B cell (primary cell): Measurements from ENCODE around the gene STXBP6. TPM values are rescaled to one million over a fixed set of nuclear protein-coding genes. Genes with fewer than 3 reads are reported as not detected.

Experiments used
- ATAC-seq: fragments of 200-7000 bp; cut with Tn5 transposase; one replicate; pipeline ENCODE4 v1.10.0; 2021; ENCODE audit warnings: low read depth, mild to moderate bottlenecking, moderate number of reproducible peaks, moderate library complexity
- CTCF ChIA-PET: fragments of 350-600 bp; sonication (Branson Sonifier 250); formaldehyde crosslinking; loops from one replicate; lab custom pipeline; 2021; ENCODE audit warnings: antibody characterized with exemption, inconsistent platforms; lab: Charles Lee
- POLR2A ChIA-PET: fragments of 350-600 bp; sonication (Branson Sonifier 250); formaldehyde crosslinking; loops from one replicate; lab custom pipeline; 2021; ENCODE audit warnings: antibody characterized with exemption; lab: Charles Lee
- DNase-seq: peaks from one replicate; pipeline ENCODE4 v3.0.0; 2013
- H2AFZ ChIP-seq: 2 replicates; pipeline ENCODE4 v1.6.1; 2012; ENCODE audit warnings: mild to moderate bottlenecking, low read depth, low read length; ENCODE audit not compliant: insufficient read depth, poor library complexity, severe bottlenecking
- H3K27ac ChIP-seq, 2 donors: 1 replicate in 1 of 2; 2 replicates in 1 of 2; pipeline ENCODE4 v1.5.1; 2012 to 2013; ENCODE audit warnings: low read length in 2 of 2, mild to moderate bottlenecking in 2 of 2, moderate library complexity in 1 of 2
- H3K27me3 ChIP-seq, 4 experiments: fragments of 200-600 bp in 1 of 4; sonication (generic) in 1 of 4; replicated peaks in 1 of 4; 1 replicate in 2 of 4; 2 replicates in 2 of 4; pipeline versions ENCODE4 v1.6.1 to v1.7.0; 2013 to 2016; ENCODE audit warnings: low read length in 3 of 4, mild to moderate bottlenecking in 2 of 4, mixed read lengths in 1 of 4, moderate library complexity in 1 of 4; ENCODE audit not compliant: insufficient read depth in 4 of 4, control insufficient read depth in 3 of 4; ENCODE audit errors: control extremely low read depth in 1 of 4
- H3K36me3 ChIP-seq, 2 experiments: replicated peaks in 1 of 2; 1 replicate in 1 of 2; 2 replicates in 1 of 2; pipeline versions ENCODE4 v1.6.1 to v1.7.1; 2013; ENCODE audit warnings: low read length in 1 of 2; ENCODE audit not compliant: insufficient read depth in 2 of 2, control insufficient read depth in 1 of 2; ENCODE audit errors: control extremely low read depth in 1 of 2, extremely low read depth in 1 of 2
- H3K4me1 ChIP-seq, 2 donors: fragments of 200-600 bp in 1 of 2; sonication (generic) in 1 of 2; 1 replicate in 1 of 2; 2 replicates in 1 of 2; pipeline versions ENCODE4 v1.5.1 to v1.6.1; 2013 to 2017; ENCODE audit warnings: low read length in 2 of 2; ENCODE audit not compliant: control insufficient read depth in 2 of 2, insufficient read depth in 2 of 2
- H3K4me2 ChIP-seq: replicated peaks from 2 replicates; pipeline ENCODE3; 2012; ENCODE audit warnings: mild to moderate bottlenecking, low read depth, low read length; ENCODE audit not compliant: poor library complexity, severe bottlenecking
- H3K4me3 ChIP-seq, 5 experiments: fragments of 200-600 bp in 1 of 5; sonication (generic) in 1 of 5; 1 replicate in 3 of 5; 2 replicates in 2 of 5; pipeline versions ENCODE4 v1.5.1 to v1.7.0; 2011 to 2016; ENCODE audit warnings: low read length in 4 of 5, mild to moderate bottlenecking in 4 of 5, low read depth in 2 of 5, control low read depth in 1 of 5, moderate library complexity in 1 of 5; ENCODE audit not compliant: insufficient read depth in 1 of 5; ENCODE audit errors: control extremely low read depth in 1 of 5, extremely low read depth in 1 of 5
- H3K79me2 ChIP-seq: fragments of 200-600 bp; sonication (generic); one replicate; pipeline ENCODE4 v1.6.0; 2016; ENCODE audit warnings: low read length; ENCODE audit not compliant: control insufficient read depth, insufficient read depth
- H3K9ac ChIP-seq: fragments of 200-600 bp; sonication (generic); 2 replicates; pipeline ENCODE4 v1.6.1; 2017; ENCODE audit warnings: mild to moderate bottlenecking, low read length, moderate library complexity
- H3K9me3 ChIP-seq, 3 donors: one replicate each; pipeline versions ENCODE4 v1.6.1 to v1.7.1; 2013; ENCODE audit warnings: low read length in 2 of 3; ENCODE audit not compliant: control insufficient read depth in 2 of 3, insufficient read depth in 1 of 3; ENCODE audit errors: control extremely low read depth in 1 of 3
- H4K20me1 ChIP-seq: 2 replicates; pipeline ENCODE4 v1.6.0; 2012; ENCODE audit warnings: mild to moderate bottlenecking, low read length; ENCODE audit not compliant: insufficient read depth, control insufficient read depth, poor library complexity, severe bottlenecking
- H3K27ac Mint-ChIP-seq: one replicate; pipeline ENCODE4 v1.8.0; 2021; ENCODE audit warnings: mixed read lengths
- H3K27me3 Mint-ChIP-seq: one replicate; pipeline ENCODE4 v1.8.0; 2021; ENCODE audit warnings: mixed read lengths
- H3K4me1 Mint-ChIP-seq: one replicate; pipeline ENCODE4 v1.8.0; 2021; ENCODE audit warnings: mixed read lengths
- H3K4me3 Mint-ChIP-seq: one replicate; pipeline ENCODE4 v1.8.0; 2021; ENCODE audit warnings: mixed read lengths
- H3K9me3 Mint-ChIP-seq: one replicate; pipeline ENCODE4 v1.8.0; 2022; ENCODE audit warnings: mixed read lengths; ENCODE audit not compliant: insufficient read depth
- EZH2 ChIP-seq: IDR thresholded peaks from 2 replicates; pipeline ENCODE4 v1.6.1; 2012; ENCODE audit warnings: borderline replicate concordance, low read depth, mild to moderate bottlenecking, moderate library complexity, low read length; ENCODE audit not compliant: insufficient read depth, poor library complexity, severe bottlenecking
- WGBS: methylation state at CpG from one replicate; pipeline ENCODE4 v1.1.5; 2013; ENCODE audit warnings: missing lambda C conversion rate; ENCODE audit not compliant: insufficient coverage; 5-methylcytosine and 5-hydroxymethylcytosine counted together
- intact Hi-C: fragments of 100-400 bp; cut with micrococcal nuclease; formaldehyde crosslinking; loops from one replicate; pipeline ENCODE4 v1.10.0; 2022
- polyA plus RNA-seq: library from polyadenylated mRNA; depleted of rRNA; stranded (reverse); fragments of >200 nt; gene quantifications from 2 replicates; pipeline ENCODE4 v1.2.3, GENCODE V29; 2012
- total RNA-seq, 2 donors: library from RNA; stranded (reverse); fragments of 120-200 nt in 1 of 2; gene quantifications; 1 replicate in 1 of 2; 2 replicates in 1 of 2; pipeline versions ENCODE4 v1.2.3 to v1.2.4, GENCODE V29; 2013 to 2022
- TF ChIP-seq, protein P1 (sequence below): fragments of 200-600 bp; IDR thresholded peaks from one replicate; pipeline ENCODE4 v1.8.0; 2022; ENCODE audit warnings: antibody characterized with exemption, mild to moderate bottlenecking

The STXBP6 gene
- total and polyA plus RNA-seq, 2 donors (not counting 1 experiment from before 2014, with no cell fraction given) = 0.01 TPM; not detected in 1

DNA sequence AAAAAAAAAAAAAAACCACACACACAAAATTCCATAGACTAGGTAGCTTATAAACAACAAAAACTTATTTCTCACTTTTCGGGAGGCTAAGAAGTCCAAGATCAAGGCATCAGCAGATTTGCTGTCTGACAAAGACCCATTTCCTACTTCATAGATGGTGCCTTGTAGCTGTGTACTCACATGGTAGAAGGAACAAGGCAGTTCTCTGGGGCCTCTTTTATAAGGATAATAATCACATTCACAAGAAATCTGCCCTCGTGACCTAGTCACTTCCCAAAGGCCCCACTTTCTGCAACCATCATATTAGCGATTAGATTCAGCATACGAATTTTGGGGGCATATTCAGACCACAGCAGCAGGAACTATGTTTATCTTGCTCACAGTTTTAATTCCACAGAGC, 54.9 kb downstream of the STXBP6 start:
- Histone ChIP-seq H3K4me1 (no peaks in the 10 kb centered on the region), H3K36me3 (no peaks in the 10 kb centered on the region), H2AFZ (no peak overlapping the region), H3K9me3 (no peaks in the 10 kb centered on the region), H3K79me2 (no peaks in the 10 kb centered on the region), H3K4me2 (no peak overlapping the region), H3K4me3 (no peak overlapping the region), H3K27me3 (no peaks in the 10 kb centered on the region), H3K9ac (no peak overlapping the region), H4K20me1 (no peaks in the 10 kb centered on the region), H3K27ac (no peak overlapping the region)
- Mint-ChIP-seq H3K9me3 (no peaks in the 10 kb centered on the region), H3K27me3 (no peaks in the 10 kb centered on the region), H3K27ac (no peak overlapping the region), H3K4me3 (no peak overlapping the region), H3K4me1 (no peaks in the 10 kb centered on the region)
- intact Hi-C loops = no loop called here
- no peak for ATAC-seq
- WGBS = 100% methylated on average over 1 of the region's 4 CpGs
- CTCF ChIA-PET = no interaction called here
- POLR2A ChIA-PET = no interaction called here
- TF ChIP-seq EZH2 = no peak
- TF ChIP-seq, protein P1, sequence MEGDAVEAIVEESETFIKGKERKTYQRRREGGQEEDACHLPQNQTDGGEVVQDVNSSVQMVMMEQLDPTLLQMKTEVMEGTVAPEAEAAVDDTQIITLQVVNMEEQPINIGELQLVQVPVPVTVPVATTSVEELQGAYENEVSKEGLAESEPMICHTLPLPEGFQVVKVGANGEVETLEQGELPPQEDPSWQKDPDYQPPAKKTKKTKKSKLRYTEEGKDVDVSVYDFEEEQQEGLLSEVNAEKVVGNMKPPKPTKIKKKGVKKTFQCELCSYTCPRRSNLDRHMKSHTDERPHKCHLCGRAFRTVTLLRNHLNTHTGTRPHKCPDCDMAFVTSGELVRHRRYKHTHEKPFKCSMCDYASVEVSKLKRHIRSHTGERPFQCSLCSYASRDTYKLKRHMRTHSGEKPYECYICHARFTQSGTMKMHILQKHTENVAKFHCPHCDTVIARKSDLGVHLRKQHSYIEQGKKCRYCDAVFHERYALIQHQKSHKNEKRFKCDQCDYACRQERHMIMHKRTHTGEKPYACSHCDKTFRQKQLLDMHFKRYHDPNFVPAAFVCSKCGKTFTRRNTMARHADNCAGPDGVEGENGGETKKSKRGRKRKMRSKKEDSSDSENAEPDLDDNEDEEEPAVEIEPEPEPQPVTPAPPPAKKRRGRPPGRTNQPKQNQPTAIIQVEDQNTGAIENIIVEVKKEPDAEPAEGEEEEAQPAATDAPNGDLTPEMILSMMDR = no peak
- no peak for DNase-seq

DNA sequence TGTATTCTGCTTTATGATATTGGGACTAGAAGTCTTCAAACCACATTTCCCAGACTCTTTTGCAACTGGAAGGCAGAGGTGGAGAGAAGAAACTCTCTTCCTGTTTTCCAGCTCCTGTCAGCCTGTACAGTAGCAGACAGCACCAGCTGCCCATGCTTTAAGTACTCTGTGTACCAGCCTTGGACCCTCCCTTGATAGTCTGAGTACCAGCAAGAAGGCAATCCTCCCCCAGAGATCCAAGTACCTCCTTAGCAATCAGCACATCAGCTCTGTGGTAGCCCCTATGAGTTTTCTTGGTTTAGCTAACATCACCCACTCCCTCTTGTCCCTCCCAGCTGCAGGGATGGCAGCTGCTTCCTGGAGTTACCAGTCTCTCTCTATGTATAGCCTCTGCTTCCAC, 56.3 kb downstream of the STXBP6 start:
- Histone ChIP-seq H4K20me1 (no peaks in the 10 kb centered on the region), H3K4me2 (no peak overlapping the region), H3K9ac (no peak overlapping the region), H3K27me3 (no peaks in the 10 kb centered on the region), H3K79me2 (no peaks in the 10 kb centered on the region), H3K9me3 (no peaks in the 10 kb centered on the region), H3K36me3 (no peaks in the 10 kb centered on the region), H3K4me1 (no peaks in the 10 kb centered on the region), H3K27ac (no peak overlapping the region), H2AFZ (no peak overlapping the region), H3K4me3 (no peak overlapping the region)
- POLR2A ChIA-PET = no interaction called here
- ATAC-seq (no peak), DNase-seq (no peak)
- CTCF ChIA-PET = no interaction called here
- H3K9me3 Mint-ChIP-seq = no peaks in the 10 kb centered on the region
- no peak overlapping the region for H3K27ac Mint-ChIP-seq
- TF ChIP-seq, protein P1 = no peak
- no peak for TF ChIP-seq EZH2
- no peak overlapping the region for H3K4me3 Mint-ChIP-seq
- intact Hi-C loops = no loop called here
- H3K27me3 Mint-ChIP-seq = no peaks in the 10 kb centered on the region
- no peaks in the 10 kb centered on the region for H3K4me1 Mint-ChIP-seq
